Stimulated activated CD8-positive, alpha-beta memory T cell treated with anti-CD3 and anti-CD28 coated beads, Interleukin-7, amount 100 ng/mL, for 48 hours (primary cell): Measurements from ENCODE around the gene EFNB2.

Experiments
- DNase-seq, 2 donors: peaks; one replicate each; pipeline ENCODE4 v3.0.0-alpha.2; 2020; ENCODE audit warnings: low read depth in 1 of 2; ENCODE audit errors: extremely low read depth in 1 of 2

The EFNB2 gene

GRCh38 chr13:106551350-106551749 lies 15.9 kb upstream of the EFNB2 start:
- no peak for DNase-seq

DNA sequence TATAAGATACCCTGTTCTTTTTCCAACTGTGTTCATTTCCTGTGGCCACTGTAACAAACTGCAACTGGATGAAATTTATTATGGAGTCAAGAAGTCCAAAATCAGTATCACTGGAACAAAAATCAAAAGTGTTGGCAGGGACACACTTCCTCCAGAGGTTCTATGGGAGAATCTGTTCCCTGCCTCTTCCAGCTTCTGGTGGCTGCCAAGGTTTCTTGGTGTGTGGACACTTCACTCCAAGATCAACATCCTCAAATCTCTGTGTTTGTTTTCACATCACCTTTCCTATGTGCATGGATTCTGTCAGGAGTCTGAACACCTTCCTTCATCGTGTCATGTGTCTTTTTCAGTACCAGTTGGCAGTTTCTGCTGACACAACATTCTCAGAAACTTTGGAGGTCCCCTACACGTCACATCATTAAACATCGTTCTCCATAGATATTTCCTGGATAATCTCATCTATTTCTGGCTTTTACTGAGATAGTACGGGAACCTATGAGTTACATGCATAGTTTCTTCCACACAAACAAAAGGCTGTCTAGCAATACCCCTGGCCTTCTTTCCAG lies 15.2 kb upstream of the EFNB2 start:
- no peak for DNase-seq

DNA sequence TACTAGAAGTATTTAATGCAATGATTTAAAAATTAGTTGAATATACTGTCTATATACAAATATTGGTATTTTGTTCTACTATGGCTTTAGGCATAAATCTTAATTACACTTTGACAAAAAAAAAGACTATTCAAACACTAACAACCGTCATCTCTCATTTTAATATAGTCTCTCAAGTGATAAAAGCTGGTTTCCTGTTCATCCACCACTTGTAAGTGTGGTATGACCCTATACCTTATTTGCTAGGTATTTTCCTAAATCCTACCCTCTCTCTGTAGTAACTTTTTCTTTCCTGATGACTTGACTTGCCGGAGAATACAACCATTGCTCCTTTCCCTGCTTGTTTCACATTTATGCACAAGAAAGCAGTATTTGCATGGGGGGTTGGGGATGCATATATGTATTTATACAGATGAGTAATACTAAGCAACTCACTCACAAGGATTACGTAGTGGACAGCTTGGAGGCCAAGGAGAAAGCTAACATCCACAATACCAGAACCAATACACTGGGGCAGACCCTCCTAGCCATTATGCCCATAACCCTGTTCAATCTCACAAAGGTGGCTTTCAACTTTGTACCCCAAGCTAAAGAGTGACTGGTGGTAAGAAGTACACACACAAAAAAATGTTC lies 12.7 kb upstream of the EFNB2 start:
- no peak for DNase-seq

- DNase-seq, result no peak
Measured at GRCh38 chr13:106541826-106542225, 6.4 kb upstream of the EFNB2 start.

GRCh38 chr13:106540613-106541012 lies 5.2 kb upstream of the EFNB2 start:
- DNase-seq, result no peak

- no peak for DNase-seq
Measured at GRCh38 chr13:106537521-106537920, 2.1 kb upstream of the EFNB2 start.

DNA sequence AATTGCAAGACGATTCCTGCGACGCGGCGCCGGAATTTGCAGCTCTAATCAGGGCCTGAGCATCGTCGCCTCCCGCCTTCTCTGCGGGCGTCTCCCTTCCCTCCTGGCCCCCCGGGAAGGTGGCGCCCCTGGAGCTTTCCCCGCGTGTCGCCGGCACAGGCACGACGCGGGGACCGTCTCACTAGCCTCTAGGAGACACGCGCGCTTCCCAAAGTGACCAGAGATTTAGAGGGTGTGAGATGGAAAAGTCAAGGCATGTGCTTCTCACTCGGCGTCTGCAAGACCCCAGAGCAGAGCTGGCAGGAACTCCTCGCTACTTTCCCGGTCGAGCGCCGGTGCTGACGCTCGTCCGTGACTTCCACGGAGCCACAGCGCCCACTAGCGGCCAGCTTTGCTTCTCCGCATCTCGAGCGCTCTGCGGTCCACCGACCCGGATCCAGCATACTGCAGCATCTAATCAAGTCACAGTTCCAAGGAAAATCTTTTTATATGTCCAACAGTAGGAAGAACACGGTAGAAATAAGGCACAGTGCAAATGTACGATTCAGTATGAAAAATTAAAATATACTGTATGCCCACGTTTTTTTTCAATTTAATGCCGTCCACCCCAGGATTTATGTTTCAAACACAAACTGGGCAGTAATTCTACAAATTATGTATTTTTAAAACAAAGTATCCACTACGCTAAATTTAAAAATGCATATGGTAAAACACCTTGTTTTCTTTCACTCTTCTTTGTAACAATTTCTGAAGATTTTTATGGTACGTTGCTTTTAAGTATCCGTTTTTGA lies 977 bp upstream of the EFNB2 start:
- peak; percentile 50 to 69 for DNase-seq

DNA sequence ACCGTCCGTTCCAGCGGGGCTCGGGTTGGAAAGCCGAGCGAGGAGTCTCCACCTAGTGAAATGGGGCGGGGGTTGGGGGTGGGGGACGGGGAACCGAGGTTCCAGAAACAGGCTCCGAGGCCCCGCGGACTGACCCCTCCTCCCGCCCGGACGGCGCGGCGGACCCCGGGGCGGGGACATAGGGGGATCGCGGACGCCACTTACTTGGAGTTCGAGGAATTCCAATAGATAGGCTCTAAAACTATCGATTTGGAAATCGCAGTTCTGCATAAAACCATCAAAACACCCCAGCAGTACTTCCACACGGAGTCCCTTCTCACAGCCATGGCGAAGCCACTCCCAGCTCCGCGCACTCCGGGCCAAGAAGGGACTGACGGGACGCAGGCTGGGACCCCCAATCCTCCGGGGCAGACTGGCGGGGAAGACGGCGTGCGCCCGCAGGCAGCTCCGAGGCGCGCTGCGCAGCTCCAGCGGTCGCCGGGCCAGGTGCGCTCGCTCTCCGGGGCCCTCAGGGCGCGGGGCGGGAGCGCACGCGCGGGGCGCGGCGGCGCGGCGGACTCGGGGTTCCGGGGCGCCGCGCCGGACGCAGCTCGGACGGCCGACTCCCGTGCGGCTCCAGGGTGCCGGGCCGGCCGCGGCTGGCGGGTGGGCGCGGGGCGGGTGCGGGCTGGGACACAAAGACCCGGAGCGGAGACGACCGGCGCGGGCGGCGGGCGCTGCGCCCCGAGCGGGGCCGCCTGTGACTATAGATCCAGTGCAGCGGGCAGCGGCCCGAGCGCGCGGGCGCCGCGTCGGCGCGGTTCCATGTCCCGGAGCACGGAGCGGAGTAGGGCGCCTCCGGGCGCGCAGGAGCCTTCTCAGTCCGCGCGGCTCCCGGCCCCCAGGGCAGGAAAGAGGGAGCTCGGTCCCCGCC lies 567 bp downstream of the EFNB2 start:
- DNase-seq, result no peak

- no peak for DNase-seq
Measured at GRCh38 chr13:106533943-106534638, 1.4 kb downstream of the EFNB2 start.

DNA sequence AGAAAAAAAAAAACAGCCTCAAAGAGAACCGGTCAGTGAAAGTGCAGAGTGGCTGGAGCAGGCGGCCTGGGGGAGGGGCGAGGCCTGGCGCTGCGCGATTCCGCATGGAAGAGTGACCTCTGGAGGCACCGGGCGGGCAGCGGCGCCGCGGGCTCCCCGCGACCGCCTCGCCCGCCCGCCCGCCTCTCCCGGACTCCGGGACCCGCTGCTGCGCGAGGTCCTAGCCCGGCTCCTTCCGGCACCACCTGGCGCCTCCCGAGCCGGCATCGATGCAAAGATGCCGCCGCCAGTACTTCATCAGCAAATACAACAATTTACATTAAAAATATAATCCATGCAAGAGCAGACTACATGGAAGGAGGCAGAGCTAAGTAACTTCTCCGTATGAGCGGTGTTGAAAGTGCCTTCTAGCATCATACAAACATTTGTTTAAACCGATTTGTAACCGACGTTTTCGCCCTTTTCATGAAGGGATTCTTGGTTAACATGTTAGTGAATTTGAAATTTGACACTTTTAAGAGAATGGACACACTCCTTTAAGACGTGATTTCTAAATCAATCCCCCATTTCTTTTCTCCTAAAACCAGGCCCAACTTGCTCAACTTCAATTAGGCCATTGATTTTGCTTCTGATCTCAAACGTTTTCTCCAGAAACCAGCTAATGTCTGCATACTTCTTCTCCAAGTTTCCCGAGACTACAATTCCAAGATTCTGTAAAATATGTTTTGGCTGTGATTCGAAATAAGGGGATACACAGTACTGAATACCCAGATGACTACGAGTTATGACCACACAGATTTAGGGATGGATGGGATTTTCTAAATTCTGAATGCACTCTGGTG lies 2.1 kb downstream of the EFNB2 start:
- DNase-seq, result no peak

DNA sequence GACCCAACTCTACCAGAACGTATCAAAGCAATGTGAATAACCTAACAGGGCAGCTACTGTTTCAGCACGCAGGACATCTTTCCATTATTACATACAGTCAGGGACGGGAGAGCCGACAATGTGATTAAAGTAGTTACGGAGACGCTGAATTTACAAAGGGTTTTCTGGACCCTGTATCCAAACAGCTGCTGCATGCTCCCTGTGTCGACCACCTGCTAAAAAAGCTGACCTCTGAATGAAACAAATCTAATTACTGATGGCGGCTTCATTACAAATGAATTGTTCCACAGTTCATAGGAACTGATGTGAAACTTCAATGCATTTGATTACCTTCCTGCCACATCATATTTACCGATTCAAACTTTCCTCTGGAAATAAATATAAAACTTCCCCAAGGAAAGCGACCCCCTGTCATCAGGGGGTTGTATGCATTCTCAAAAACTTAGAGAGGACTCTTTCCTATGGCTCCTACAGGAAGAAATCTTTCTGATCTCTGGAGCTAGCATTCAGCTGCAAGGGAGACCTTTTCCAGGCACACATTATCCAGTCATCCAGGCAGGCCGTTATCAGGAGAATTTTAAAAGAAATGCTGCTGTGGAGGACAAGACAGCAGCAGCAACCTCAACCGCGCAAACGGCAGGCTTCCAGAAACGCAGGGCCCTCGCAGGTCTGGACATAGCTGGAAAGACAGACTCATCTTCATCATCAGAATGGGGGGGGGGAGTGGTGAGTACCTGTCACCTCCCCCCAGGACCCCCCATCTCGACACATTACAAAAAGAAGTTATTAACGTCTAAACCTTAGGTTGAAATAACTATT lies 3.1 kb downstream of the EFNB2 start:
- DNase-seq, result no peak

DNA sequence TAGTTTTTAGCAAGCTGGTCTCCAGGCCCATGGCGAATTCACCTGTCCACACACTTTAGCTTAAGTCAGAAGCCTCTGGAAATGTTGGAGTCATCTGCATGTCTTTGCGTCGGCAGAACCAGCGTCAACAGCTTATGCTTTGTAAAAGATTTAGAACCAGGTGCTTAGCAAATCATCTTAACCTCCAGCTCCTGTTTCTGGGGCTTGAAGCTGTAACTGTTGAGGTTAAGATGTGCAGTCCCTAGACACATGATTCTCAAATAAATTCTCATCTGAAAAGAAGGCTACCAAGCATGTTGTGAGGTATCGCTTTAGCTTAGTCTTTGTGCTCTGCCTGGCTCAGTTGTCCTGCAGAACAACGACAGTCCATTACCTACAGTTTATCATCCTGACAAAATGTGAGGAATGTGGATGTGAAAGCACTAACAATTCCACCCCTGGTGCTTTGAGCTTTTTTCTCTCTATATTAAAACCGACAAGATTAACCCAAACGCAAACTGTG lies 4.4 kb downstream of the EFNB2 start:
- no peak for DNase-seq

DNA sequence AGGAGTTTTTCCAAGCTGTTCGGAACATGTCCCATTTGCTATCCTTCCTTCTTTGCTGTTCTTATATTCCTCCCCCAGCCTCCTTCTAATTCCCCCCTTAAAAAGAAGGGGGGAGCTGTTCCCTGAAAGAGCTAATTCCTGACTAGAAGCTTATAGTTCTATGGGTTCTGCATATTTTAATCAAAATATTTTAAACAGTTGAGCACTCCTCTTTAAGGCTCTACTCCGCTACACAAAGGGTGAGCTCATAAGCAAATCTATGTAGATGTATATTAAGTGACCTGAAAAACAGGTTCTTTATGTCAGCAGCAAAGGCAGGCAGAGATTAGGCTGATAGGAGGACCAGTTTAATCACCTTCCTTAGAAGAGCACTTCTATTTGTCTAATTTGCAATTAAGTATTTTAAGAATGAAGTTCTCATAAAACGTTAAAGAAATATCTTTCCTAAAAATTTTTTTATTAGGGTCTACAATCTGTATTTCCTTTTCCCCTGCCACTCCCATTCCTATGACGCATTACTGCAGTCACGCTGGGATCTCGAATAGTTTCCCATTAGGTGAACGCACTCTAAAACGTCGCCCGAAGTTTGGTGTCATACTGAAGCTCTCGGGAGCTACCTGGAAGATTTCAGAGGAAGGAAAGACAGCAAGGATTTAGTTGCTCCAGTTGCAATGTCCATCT lies 5.2 kb downstream of the EFNB2 start:
- DNase-seq, result no peak

DNA sequence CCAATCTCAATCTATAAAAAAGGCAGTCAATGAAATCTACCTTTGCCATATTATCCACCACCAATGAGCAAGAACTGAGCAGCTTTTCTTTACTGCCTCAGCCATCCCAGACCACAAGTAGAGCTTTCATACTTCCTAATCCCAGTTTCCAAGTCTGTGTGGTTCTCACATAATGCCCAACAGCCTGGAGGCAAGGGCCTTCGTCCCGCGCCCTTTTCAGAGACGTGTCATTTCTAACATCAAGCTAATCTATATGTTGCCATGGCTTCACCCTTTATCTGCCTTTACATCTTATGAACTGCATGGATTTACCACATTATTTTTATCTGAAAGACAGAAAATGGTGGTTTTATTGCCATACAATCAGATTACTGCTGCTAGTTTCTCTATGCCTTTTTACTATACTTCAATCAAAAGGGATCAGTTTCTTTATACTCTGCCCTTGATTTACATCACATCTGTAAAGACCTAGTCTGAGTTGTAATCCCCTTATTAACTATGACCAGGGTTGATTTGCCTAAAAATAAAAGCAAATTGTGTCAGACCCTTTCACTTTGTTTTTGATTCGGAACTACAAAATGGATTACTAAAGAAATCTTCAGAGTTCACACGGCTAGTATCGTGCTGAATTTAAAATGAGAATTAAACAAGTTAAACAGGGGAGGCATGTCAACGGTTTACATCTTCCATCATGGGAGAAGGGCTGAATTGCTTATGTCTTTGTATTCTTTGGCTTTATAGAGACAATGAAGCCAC lies 5.9 kb downstream of the EFNB2 start:
- no peak for DNase-seq

GRCh38 chr13:106528718-106529414 lies 6.6 kb downstream of the EFNB2 start:
- no peak for DNase-seq

- no peak for DNase-seq
Measured at GRCh38 chr13:106527826-106528225, 7.6 kb downstream of the EFNB2 start.

- no peak for DNase-seq
Measured at GRCh38 chr13:106527445-106527801, 8.0 kb downstream of the EFNB2 start.
